Measurements from ENCODE around the gene NT5C2.
A peak's percentile ranks its signal among the peaks of the same experiment; 100 is the strongest.
"Not testable (repeated sequence)": the region's sequence is repeated elsewhere in the genome, so short reads cannot be mapped to it uniquely, and the experiment has no call there.

The NT5C2 gene

GRCh38 chr10:103224133-103224532 lies 31.1 kb upstream of the NT5C2 start:
- H3K27ac ChIP-seq, result no peak overlapping the region
- no peaks in the 10 kb centered on the region for H3K79me2 ChIP-seq
- no peak overlapping the region for H2AFZ ChIP-seq
- TF ChIP-seq CTCF (IDR thresholded peaks at IDR 0.05), result no peak
- no peaks in the 10 kb centered on the region for H3K36me3 ChIP-seq (ENCODE audit: control insufficient read depth, insufficient read depth, low read length)
- H3K27me3 ChIP-seq (ENCODE audit: control insufficient read depth, insufficient read depth, low read length), result no peaks in the 10 kb centered on the region
- H3K4me1 ChIP-seq, result no peaks in the 10 kb centered on the region
- no peak overlapping the region for H3K9ac ChIP-seq
- H3K4me2 ChIP-seq (ENCODE audit: low read length), result no peak overlapping the region
- H3K4me3 ChIP-seq (ENCODE audit: low read depth, low read length), result no peak overlapping the region
- no peaks in the 10 kb centered on the region for H3K9me3 ChIP-seq (ENCODE audit: control insufficient read depth, low read length)

GRCh38 chr10:103216362-103216761 lies 23.3 kb upstream of the NT5C2 start:
- H3K4me2 ChIP-seq (ENCODE audit: low read length); H3K27ac ChIP-seq; H3K9ac ChIP-seq; H3K27me3 ChIP-seq (ENCODE audit: control insufficient read depth, insufficient read depth, low read length); H3K4me1 ChIP-seq; H3K9me3 ChIP-seq (ENCODE audit: control insufficient read depth, low read length); H3K36me3 ChIP-seq (ENCODE audit: control insufficient read depth, insufficient read depth, low read length); H3K79me2 ChIP-seq; H3K4me3 ChIP-seq (ENCODE audit: low read depth, low read length): not testable (repeated sequence)
- peak overlapping the region; percentile 35 for H2AFZ ChIP-seq

- Histone ChIP-seq H2AFZ (no peak overlapping the region), H3K27me3 (ENCODE audit: control insufficient read depth, insufficient read depth, low read length) (no peaks in the 10 kb centered on the region), H3K79me2 (no peaks in the 10 kb centered on the region), H3K36me3 (ENCODE audit: control insufficient read depth, insufficient read depth, low read length) (no peaks in the 10 kb centered on the region), H3K4me1 (no peaks in the 10 kb centered on the region), H3K9me3 (ENCODE audit: control insufficient read depth, low read length) (no peaks in the 10 kb centered on the region), H3K27ac (no peak overlapping the region), H3K4me2 (ENCODE audit: low read length) (no peak overlapping the region), H3K9ac (no peak overlapping the region), H3K4me3 (ENCODE audit: low read depth, low read length) (no peak overlapping the region)
- no peak for TF ChIP-seq CTCF (IDR thresholded peaks at IDR 0.05)
Observed at GRCh38 chr10:103215601-103216000, 22.5 kb upstream of the NT5C2 start.

DNA sequence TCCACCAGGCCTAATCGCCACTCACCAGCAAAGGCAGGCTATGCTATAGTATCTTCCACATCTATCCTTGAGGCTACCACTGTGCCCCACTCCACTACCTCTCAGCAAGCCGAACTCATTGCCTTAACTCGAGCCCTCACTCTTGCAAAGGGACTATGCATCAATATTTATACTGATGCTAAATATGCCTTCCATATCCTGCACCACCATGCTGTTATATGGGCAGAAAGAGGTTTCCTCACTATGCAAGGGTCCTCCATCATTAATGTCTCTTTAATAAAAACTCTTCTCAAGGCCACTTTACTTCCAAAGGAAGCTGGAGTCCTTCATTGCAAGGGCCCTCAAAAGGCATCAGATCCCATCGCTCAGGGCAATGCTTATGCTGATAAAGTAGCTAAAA lies 17.2 kb upstream of the NT5C2 start:
- not testable (repeated sequence) for H3K27ac ChIP-seq; H3K36me3 ChIP-seq (ENCODE audit: control insufficient read depth, insufficient read depth, low read length); H3K4me1 ChIP-seq; H3K9me3 ChIP-seq (ENCODE audit: control insufficient read depth, low read length); H3K4me2 ChIP-seq (ENCODE audit: low read length); H3K9ac ChIP-seq; H3K27me3 ChIP-seq (ENCODE audit: control insufficient read depth, insufficient read depth, low read length); H3K79me2 ChIP-seq; H2AFZ ChIP-seq; H3K4me3 ChIP-seq (ENCODE audit: low read depth, low read length)

GRCh38 chr10:103207643-103208042 lies 14.6 kb upstream of the NT5C2 start:
- not testable (repeated sequence) for H3K27ac ChIP-seq; H3K4me3 ChIP-seq (ENCODE audit: low read depth, low read length); H3K9me3 ChIP-seq (ENCODE audit: control insufficient read depth, low read length); H3K4me1 ChIP-seq; H3K9ac ChIP-seq; H2AFZ ChIP-seq; H3K4me2 ChIP-seq (ENCODE audit: low read length); H3K27me3 ChIP-seq (ENCODE audit: control insufficient read depth, insufficient read depth, low read length); H3K79me2 ChIP-seq; H3K36me3 ChIP-seq (ENCODE audit: control insufficient read depth, insufficient read depth, low read length)

GRCh38 chr10:103207141-103207540 lies 14.1 kb upstream of the NT5C2 start:
- Histone ChIP-seq H3K4me2 (ENCODE audit: low read length) (no peak overlapping the region), H3K79me2 (no peaks in the 10 kb centered on the region), H3K9me3 (ENCODE audit: control insufficient read depth, low read length) (no peaks in the 10 kb centered on the region), H3K4me3 (ENCODE audit: low read depth, low read length) (no peak overlapping the region), H3K36me3 (ENCODE audit: control insufficient read depth, insufficient read depth, low read length) (no peaks in the 10 kb centered on the region), H3K9ac (no peak overlapping the region), H3K4me1 (no peaks in the 10 kb centered on the region), H3K27ac (no peak overlapping the region), H3K27me3 (ENCODE audit: control insufficient read depth, insufficient read depth, low read length) (no peaks in the 10 kb centered on the region), H2AFZ (no peak overlapping the region)
- TF ChIP-seq CTCF (IDR thresholded peaks at IDR 0.05), result no peak

- H3K36me3 ChIP-seq (ENCODE audit: control insufficient read depth, insufficient read depth, low read length); H3K27ac ChIP-seq: not testable (repeated sequence)
Observed at GRCh38 chr10:103206715-103207114, 13.6 kb upstream of the NT5C2 start.

DNA sequence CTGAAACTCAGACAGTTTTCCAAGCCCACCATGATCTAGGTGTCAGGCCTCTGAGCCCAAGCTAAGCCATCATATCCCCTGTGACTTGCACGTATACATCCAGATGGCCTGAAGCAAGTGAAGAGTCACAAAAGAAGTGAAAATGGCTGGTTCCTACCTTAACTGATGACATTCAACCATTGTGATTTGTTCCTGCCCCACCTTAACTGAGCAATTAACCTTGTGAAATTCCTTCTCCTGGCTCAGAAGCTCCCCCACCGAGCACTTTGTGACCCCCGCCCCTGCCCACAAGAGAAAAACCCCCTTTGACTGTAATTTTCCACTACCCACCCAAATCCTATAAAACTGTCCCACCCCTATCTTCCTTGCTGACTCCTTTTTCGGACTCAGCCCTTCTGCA lies 12.3 kb upstream of the NT5C2 start:
- H3K9ac ChIP-seq; H3K27me3 ChIP-seq (ENCODE audit: control insufficient read depth, insufficient read depth, low read length); H3K4me2 ChIP-seq (ENCODE audit: low read length); H3K4me3 ChIP-seq (ENCODE audit: low read depth, low read length); H3K27ac ChIP-seq; H3K9me3 ChIP-seq (ENCODE audit: control insufficient read depth, low read length); H3K4me1 ChIP-seq; H2AFZ ChIP-seq; H3K36me3 ChIP-seq (ENCODE audit: control insufficient read depth, insufficient read depth, low read length); H3K79me2 ChIP-seq: not testable (repeated sequence)

More at GRCh38 chr10:103206715-103207114, 13.6 kb upstream of the NT5C2 start:
- not testable (repeated sequence) for H3K79me2 ChIP-seq; H3K9me3 ChIP-seq (ENCODE audit: control insufficient read depth, low read length); H3K9ac ChIP-seq; H3K4me3 ChIP-seq (ENCODE audit: low read depth, low read length); H3K4me2 ChIP-seq (ENCODE audit: low read length); H2AFZ ChIP-seq; H3K4me1 ChIP-seq; H3K27me3 ChIP-seq (ENCODE audit: control insufficient read depth, insufficient read depth, low read length)

Data from parathyroid adenoma (tissue), 2 donors.